Omental fat pad (tissue), 4 donors: ENCODE measurements around the gene ABLIM2. TPM values are rescaled to one million over a fixed set of nuclear protein-coding genes. Genes with fewer than 3 reads are reported as not detected.

ENCODE experiments used
- ATAC-seq: fragments of 150-250 bp; one replicate; pipeline ENCODE4 v1.9.1; 2016; ENCODE audit warnings: mild to moderate bottlenecking, moderate library complexity; ENCODE audit not compliant: low FRiP score
- DNase-seq: peaks from one replicate; pipeline ENCODE4 v3.0.0-alpha.2; 2019; ENCODE audit warnings: low spot score
- total RNA-seq, 4 donors: library from RNA; depleted of rRNA; stranded (reverse); fragments of >200 nt; gene quantifications; one replicate each; pipeline ENCODE4 v1.1.0, GENCODE V29; 2016
- TF ChIP-seq, protein P1 (sequence below), 3 donors: fragments of 450-650 bp; IDR thresholded peaks; one replicate each; pipeline ENCODE4 v1.5.1; 2016 to 2017; ENCODE audit warnings: antibody characterized with exemption in 3 of 3, mild to moderate bottlenecking in 3 of 3, moderate library complexity in 2 of 3

The ABLIM2 gene
- total RNA-seq, 4 donors from 2014 or later: 10.1 to 34.2 (median 13.7) TPM

- ATAC-seq (no peak), DNase-seq (no peak)
- TF ChIP-seq, protein P1, sequence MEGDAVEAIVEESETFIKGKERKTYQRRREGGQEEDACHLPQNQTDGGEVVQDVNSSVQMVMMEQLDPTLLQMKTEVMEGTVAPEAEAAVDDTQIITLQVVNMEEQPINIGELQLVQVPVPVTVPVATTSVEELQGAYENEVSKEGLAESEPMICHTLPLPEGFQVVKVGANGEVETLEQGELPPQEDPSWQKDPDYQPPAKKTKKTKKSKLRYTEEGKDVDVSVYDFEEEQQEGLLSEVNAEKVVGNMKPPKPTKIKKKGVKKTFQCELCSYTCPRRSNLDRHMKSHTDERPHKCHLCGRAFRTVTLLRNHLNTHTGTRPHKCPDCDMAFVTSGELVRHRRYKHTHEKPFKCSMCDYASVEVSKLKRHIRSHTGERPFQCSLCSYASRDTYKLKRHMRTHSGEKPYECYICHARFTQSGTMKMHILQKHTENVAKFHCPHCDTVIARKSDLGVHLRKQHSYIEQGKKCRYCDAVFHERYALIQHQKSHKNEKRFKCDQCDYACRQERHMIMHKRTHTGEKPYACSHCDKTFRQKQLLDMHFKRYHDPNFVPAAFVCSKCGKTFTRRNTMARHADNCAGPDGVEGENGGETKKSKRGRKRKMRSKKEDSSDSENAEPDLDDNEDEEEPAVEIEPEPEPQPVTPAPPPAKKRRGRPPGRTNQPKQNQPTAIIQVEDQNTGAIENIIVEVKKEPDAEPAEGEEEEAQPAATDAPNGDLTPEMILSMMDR (IDR thresholded peaks at IDR 0.05): no peak
Measured at GRCh38 chr4:8173492-8174242, 15.1 kb upstream of the ABLIM2 start.

DNA sequence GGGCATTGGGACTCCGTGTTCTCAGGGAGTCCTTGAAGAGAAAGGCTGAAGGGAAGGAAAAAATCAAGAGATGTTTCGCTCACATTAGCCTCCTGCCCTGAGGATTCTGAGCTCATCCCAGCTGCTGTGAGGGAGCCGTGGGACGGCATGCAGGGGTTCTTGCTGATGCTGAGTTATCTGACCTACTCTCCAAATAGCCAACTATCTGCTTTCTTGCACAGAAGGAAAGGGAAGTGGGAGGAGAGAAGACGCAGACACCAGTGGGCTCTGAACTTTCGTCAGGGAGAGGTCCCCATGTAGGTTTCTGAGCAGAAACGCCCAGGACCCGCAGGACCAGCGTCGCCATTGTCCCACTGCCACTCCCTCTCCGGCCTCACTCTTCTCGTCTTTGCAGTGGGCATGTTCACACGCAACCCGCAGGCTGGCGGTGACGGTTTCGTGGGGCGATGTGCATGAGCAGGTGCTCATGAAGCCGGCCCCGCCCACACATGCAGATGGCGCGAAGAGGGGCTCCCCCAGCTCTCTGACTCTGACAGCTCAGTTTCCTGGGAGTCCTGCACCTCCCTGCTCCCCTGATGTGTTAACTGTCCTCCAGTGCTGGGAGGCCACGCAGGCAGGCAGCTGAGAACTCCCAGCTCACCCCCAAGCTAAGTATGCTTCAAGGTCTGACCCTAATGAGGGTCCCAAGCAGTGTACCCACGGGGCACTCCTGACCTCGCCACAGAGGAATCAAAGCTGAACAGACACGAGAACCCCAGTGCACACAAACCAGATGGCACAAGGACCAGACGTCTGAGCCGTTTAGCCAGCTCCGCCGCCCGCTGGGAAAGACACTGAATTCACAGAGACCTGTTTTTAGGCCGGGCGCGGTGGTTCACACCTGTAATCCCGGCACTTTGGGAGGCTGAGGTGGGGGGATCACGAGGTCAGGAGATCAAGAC lies 13.6 kb upstream of the ABLIM2 start:
- DNase-seq (no peak), ATAC-seq (no peak)
- TF ChIP-seq, protein P1 (IDR thresholded peaks at IDR 0.05): no peak

DNA sequence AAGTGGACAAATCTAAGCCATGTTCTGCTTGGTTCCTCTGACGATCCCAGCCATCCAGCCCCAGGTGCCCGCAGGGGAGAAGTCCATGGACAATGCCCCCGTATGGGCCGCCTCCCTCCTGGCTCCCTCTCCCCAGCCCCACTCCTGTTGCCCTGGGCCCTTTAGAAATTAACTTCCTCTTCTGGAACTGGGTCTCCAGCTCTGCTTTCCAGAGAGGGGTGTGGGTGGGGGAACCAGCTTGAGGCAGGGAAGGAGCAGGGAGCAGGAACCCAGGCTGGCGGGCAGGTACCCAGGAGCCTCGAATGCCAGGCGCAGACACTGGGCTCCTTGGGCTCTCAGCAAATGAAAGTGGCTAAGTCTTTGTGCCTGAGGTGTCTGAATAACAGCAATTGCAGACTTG lies 12.7 kb upstream of the ABLIM2 start:
- TF ChIP-seq, protein P1 (IDR thresholded peaks at IDR 0.05): no peak
- DNase-seq: no peak
- ATAC-seq: no peak

DNA sequence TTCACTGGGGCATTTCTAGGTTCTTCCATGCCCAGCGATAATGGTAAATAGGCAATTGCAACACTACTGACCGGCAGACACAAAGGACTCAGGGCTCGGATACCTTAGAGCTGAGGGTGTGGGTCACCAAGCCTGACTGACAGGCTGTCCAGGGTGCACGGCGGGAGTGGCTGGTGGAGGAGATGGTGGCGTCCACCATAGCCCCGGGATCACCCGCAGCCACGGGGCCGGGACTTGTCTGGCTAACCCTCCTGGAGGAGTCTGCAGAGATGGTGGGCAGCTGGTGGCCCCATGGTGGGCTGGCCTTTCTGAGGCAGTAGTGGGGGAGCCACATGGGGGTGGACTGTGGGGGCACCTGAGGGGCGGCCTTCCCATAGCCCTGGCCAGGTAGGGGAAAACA lies 11.7 kb upstream of the ABLIM2 start:
- ATAC-seq (no peak), DNase-seq (no peak)
- TF ChIP-seq, protein P1 (IDR thresholded peaks at IDR 0.05): no peak

- ATAC-seq (no peak), DNase-seq (no peak)
- TF ChIP-seq, protein P1 (IDR thresholded peaks at IDR 0.05): no peak
Measured at GRCh38 chr4:8169763-8170162, 11.2 kb upstream of the ABLIM2 start.

DNA sequence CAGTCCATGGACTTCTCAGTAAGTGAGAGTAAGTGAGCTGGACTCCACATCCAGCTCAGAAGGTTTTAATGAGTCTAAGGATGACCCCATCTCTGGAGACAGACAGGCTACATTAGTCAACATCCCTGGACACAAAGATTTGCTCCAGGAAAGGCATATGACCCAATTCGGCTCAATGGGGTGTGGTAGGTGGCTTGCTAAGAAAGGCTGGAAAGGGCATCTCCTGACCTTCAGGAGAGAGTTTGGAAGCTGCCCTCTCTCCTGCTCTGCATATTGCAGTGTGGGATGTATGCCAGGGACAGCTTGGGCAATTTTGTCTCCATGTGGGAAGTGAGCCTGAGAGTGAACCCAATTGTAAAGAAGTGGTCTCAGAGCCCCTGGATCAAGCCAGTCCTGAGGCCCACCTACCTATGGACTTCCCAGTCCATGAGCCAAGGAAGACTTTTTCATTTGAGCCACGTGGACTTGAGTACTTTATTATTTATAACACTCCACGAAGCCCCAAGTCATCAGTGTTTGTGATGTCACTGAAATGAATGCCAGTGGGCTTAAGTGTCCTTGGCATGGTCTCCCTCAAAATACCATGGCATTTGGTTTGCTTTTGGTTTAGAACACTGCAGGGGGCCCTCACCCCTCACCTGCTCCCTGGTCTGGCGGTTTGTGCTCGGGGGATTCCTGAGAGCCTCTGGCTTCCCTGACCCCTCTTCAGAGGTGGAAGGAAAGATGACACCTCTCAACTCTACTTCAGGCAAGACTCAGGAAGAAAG lies 10.4 kb upstream of the ABLIM2 start:
- no peak for DNase-seq
- TF ChIP-seq, protein P1 (IDR thresholded peaks at IDR 0.05): no peak

More for the DNA sequence above, 10.4 kb upstream of the ABLIM2 start:
- no peak for ATAC-seq
